Measurements from ENCODE around the gene EML4. TPM values are rescaled to one million over a fixed set of nuclear protein-coding genes. Genes with fewer than 3 reads are reported as not detected.

Gene EML4
- total and polyA plus RNA-seq, 2 of the 13 experiments (the other 11 are each of a cell fraction or from before 2014, with no cell fraction given): 243 to 476 TPM

DNA sequence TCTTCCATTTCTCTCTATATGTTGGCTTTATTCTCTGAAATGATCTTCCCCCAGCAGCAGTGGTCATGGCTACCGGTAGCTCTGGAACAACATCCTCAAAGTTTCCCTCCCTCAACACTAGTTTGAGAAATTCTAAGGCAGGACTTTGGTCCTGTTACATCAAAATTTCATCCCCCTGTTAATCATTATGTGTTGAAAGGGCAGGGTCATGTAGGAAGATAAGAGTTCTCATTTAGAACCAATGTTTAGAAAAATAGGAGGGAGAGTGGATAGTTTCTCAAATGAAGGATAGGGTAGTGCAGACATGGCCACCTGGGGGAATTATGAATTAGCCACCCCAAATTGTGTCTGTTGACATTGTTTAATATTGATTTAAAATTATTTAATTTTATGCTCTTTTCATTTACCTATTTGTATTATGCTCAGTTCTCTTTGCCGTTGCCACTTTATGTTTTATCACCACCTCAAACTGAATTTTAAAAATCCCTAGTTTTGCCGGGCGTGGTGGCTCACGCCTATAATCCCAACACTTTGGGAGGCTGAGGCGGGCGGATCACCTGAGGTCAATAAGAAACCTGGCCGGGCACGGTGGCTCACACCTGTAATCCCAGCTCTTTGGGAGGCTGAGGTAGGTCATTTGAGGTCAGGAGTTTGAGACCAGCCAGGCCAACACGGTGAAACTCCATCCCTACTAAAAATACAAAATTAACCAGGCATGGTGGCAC lies 22.3 kb downstream of the EML4 start (continued):
- TF ChIP-seq FOXK2 (IDR thresholded peaks at IDR 0.05): peak; percentile 33; the same call in 1 of the 2 replicates
- peak; percentile 86; the same call in 1 of the 2 replicates for TF ChIP-seq ZNF460 (CRISPR knock-in tag; IDR thresholded peaks at IDR 0.05; ENCODE audit: borderline replicate concordance)
- TF ChIP-seq, protein P1, sequence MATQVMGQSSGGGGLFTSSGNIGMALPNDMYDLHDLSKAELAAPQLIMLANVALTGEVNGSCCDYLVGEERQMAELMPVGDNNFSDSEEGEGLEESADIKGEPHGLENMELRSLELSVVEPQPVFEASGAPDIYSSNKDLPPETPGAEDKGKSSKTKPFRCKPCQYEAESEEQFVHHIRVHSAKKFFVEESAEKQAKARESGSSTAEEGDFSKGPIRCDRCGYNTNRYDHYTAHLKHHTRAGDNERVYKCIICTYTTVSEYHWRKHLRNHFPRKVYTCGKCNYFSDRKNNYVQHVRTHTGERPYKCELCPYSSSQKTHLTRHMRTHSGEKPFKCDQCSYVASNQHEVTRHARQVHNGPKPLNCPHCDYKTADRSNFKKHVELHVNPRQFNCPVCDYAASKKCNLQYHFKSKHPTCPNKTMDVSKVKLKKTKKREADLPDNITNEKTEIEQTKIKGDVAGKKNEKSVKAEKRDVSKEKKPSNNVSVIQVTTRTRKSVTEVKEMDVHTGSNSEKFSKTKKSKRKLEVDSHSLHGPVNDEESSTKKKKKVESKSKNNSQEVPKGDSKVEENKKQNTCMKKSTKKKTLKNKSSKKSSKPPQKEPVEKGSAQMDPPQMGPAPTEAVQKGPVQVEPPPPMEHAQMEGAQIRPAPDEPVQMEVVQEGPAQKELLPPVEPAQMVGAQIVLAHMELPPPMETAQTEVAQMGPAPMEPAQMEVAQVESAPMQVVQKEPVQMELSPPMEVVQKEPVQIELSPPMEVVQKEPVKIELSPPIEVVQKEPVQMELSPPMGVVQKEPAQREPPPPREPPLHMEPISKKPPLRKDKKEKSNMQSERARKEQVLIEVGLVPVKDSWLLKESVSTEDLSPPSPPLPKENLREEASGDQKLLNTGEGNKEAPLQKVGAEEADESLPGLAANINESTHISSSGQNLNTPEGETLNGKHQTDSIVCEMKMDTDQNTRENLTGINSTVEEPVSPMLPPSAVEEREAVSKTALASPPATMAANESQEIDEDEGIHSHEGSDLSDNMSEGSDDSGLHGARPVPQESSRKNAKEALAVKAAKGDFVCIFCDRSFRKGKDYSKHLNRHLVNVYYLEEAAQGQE (IDR thresholded peaks at IDR 0.05; ENCODE audit: borderline replicate concordance in 1 of 2, low read depth in 1 of 2, low read length in 2 of 2): peak in 1 of 2 experiments; percentile 76; a peak in 1 of 4 replicates
- TF ChIP-seq TOE1 (CRISPR knock-in tag; IDR thresholded peaks at IDR 0.05): no peak
- TF ChIP-seq TBX2 (CRISPR knock-in tag; IDR thresholded peaks at IDR 0.05; ENCODE audit: borderline replicate concordance): peak; percentile 72
- no peak for TF ChIP-seq ZXDC (CRISPR knock-in tag; IDR thresholded peaks at IDR 0.05)
- no peak for TF ChIP-seq ZNF207 (IDR thresholded peaks at IDR 0.05; ENCODE audit: borderline replicate concordance)
- TF ChIP-seq, protein P2, sequence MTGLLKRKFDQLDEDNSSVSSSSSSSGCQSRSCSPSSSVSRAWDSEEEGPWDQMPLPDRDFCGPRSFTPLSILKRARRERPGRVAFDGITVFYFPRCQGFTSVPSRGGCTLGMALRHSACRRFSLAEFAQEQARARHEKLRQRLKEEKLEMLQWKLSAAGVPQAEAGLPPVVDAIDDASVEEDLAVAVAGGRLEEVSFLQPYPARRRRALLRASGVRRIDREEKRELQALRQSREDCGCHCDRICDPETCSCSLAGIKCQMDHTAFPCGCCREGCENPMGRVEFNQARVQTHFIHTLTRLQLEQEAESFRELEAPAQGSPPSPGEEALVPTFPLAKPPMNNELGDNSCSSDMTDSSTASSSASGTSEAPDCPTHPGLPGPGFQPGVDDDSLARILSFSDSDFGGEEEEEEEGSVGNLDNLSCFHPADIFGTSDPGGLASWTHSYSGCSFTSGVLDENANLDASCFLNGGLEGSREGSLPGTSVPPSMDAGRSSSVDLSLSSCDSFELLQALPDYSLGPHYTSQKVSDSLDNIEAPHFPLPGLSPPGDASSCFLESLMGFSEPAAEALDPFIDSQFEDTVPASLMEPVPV (CRISPR knock-in tag; IDR thresholded peaks at IDR 0.05): 0 out of 2 replicates have a peak, but pooled peaks have one; percentile 27
- TF ChIP-seq RNF2 (conservative IDR thresholded peaks at IDR 0.05; ENCODE audit: low read depth): no peak
- no peak for TF ChIP-seq PLSCR1 (CRISPR knock-in tag; IDR thresholded peaks at IDR 0.05; ENCODE audit: borderline replicate concordance)
- no peak for TF ChIP-seq ZNF777 (CRISPR knock-in tag; IDR thresholded peaks at IDR 0.05)
- no peak for TF ChIP-seq ATF7-NPFF (CRISPR knock-in tag; IDR thresholded peaks at IDR 0.05; ENCODE audit: low read depth)
- TF ChIP-seq ZC3H4 (CRISPR knock-in tag; IDR thresholded peaks at IDR 0.05; ENCODE audit: borderline replicate concordance): no peak
- TF ChIP-seq, protein P3, sequence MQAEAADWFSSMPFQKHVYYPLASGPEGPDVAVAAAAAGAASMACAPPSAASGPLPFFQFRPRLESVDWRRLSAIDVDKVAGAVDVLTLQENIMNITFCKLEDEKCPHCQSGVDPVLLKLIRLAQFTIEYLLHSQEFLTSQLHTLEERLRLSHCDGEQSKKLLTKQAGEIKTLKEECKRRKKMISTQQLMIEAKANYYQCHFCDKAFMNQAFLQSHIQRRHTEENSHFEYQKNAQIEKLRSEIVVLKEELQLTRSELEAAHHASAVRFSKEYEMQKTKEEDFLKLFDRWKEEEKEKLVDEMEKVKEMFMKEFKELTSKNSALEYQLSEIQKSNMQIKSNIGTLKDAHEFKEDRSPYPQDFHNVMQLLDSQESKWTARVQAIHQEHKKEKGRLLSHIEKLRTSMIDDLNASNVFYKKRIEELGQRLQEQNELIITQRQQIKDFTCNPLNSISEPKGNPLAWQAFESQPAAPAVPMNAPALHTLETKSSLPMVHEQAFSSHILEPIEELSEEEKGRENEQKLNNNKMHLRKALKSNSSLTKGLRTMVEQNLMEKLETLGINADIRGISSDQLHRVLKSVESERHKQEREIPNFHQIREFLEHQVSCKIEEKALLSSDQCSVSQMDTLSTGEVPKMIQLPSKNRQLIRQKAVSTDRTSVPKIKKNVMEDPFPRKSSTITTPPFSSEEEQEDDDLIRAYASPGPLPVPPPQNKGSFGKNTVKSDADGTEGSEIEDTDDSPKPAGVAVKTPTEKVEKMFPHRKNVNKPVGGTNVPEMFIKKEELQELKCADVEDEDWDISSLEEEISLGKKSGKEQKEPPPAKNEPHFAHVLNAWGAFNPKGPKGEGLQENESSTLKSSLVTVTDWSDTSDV (CRISPR knock-in tag; IDR thresholded peaks at IDR 0.05): no peak
- 0 out of 2 replicates have a peak, but pooled peaks have one; percentile 35 for TF ChIP-seq ZNF580 (CRISPR knock-in tag; IDR thresholded peaks at IDR 0.05; ENCODE audit: borderline replicate concordance, low read depth)

All from HepG2 (cell line).